Inflammatory macrophage treated with lipopolysaccharide for 4 hours (primary cell): ENCODE results near the gene MTHFD1L.

Experiments
- DNase-seq: peaks from one replicate; pipeline ENCODE4 v3.0.0-alpha.2; 2020

The MTHFD1L gene

GRCh38 chr6:150994026-150994425 is 128.5 kb downstream of the MTHFD1L start:
- no peak for DNase-seq

- no peak for DNase-seq
These were observed 131.5 kb downstream of the MTHFD1L start for GRCh38 chr6:150996968-150997367.

DNA sequence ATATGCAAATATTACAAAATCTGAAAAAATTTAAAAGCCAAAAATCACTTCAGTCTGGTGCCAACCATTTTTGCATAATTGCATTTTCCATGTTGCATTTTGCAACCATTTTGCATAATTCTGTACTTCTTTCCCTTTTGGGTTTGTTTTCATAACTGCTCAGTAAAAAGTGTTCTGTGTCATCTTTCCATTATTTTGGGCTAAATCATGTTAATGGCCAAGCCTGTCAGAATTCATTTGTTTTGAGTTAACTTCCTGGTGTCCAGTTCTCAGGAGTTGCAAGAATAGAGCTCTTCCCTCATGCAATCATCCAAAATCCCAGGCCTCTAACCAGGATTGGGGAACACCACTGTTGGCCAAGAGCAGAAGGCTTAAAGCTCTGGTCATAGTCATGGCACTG is 133.6 kb downstream of the MTHFD1L start:
- peak; percentile 58 for DNase-seq

GRCh38 chr6:150999576-150999975 is 134.1 kb downstream of the MTHFD1L start:
- no peak for DNase-seq

DNA sequence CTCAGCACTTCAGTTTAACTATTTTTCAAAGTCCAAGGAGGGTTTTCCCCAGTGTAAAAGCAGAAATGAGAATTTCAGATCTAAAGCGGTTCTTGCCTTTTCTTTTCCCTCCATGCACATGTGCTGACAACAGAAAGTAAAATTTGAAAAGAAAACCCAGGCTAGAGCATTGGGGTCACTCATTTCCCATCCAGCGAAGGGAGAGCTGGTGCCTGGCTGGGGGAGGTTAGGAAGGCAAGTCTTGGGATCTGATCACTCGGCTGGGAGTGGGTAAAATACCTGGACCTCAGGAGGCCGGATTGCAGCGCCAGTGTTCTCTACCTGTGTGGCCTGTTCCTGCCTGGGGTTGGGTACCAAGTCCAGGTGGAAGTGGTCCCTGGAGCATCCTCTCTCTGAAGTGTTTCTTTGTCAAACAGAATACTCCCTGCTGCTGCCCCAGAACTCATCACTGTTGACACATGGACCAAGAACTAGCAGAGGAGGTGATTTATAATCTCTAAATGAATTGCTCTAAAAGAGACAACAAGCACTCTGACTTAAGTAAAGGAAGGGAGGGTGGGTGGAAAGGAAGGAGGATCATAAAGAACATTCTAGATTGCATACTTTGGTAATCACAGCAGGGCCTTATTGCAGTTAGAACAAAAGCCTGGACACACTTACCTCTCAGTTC is 136.0 kb downstream of the MTHFD1L start:
- DNase-seq: no peak

- DNase-seq: no peak
These were observed 136.6 kb downstream of the MTHFD1L start for GRCh38 chr6:151002057-151002450.

GRCh38 chr6:151002491-151002935 is 137.0 kb downstream of the MTHFD1L start:
- DNase-seq: no peak

DNA sequence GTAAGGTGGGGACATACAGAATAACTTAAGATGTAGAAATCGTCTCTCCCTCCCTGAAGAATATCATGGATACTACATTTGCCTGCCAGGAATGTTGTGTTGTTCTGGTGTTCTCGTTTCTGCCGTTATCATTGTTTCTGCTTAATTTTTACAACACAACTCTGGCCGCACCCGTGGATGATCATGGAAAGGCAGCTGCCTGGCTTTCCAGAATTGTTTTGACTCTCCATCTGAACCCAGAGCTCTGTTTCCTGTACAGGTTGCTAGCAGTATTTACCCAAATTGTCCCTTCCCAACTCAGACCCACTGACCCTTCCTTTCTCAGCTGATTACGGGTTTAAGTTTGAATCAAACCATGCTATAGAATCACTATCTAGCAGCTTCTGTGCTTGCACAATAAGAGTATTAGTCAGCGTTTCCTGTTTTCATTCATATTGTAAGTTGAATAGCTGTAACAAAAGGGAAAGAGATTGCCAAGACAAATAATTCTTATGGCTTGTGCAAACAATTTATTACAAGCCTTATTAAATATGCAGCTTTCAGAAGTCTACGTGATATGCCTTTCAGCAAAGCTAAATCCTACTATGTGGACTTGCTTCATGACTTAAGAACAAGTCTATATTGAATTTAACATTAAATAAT is 139.0 kb downstream of the MTHFD1L start:
- peak; percentile 89 for DNase-seq

DNA sequence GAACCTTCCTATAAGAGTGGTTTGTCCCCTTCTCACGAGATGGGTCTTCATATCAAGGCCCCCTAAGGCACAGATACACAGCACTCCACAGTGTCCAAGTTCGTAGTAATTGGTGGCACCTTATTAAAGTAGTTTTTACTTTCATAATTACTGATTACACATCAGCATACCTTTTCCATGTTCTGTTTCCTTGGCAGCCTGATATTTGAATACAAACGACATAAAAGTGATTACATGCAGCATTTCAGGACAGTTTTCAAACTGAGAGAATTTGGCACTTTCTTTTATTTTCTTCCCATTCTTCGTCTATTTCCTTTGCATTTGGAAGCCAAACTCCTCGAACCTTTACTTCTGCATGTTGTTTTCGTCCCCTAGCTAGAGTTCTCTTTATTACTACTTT is 139.7 kb downstream of the MTHFD1L start:
- no peak for DNase-seq

- DNase-seq: no peak
These were observed 140.6 kb downstream of the MTHFD1L start for GRCh38 chr6:151005896-151006632.

GRCh38 chr6:151007076-151007475 is 141.6 kb downstream of the MTHFD1L start:
- DNase-seq: no peak

DNA sequence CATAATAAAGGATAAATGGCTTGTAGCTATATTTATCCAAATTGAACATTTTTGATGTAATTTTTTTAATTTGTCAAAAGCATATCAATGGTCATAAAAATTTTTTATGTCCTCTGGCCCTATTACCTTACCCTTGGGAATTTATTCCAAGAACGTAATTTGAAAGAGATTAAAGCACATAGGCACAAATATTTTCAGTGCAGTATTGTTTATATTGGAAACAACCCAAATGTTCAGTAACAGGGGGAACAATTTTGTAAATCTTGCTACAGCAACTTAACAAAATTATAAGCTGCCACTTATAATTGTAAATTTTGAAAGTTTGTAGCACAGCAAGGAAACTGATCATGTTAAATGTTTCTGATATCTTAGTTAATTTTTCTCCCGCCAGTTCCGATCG is 142.4 kb downstream of the MTHFD1L start:
- DNase-seq: no peak

DNA sequence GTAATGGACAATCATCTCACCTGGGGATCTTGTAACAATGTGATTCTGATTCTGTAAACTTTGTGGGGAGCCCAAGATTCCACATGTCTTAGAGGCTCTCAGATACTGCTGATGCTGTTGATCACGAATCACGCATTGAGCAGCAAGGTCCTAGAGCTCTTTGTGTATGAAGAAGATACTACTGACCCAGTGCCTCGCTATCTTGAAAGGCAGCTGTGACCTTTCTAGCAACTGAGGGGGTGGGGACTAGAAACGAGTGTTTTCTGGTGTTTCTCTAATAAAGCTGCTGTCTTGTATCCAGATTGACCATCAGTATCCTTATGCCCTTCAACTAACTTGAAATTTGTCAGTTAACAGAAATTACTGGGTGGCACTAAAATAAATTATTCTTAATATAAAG is 142.9 kb downstream of the MTHFD1L start:
- DNase-seq: no peak

GRCh38 chr6:151009576-151009975 is 144.1 kb downstream of the MTHFD1L start:
- no peak for DNase-seq

GRCh38 chr6:151010071-151010470 is 144.6 kb downstream of the MTHFD1L start:
- DNase-seq: no peak

GRCh38 chr6:151012321-151013294 is 147.1 kb downstream of the MTHFD1L start:
- DNase-seq: no peak

DNA sequence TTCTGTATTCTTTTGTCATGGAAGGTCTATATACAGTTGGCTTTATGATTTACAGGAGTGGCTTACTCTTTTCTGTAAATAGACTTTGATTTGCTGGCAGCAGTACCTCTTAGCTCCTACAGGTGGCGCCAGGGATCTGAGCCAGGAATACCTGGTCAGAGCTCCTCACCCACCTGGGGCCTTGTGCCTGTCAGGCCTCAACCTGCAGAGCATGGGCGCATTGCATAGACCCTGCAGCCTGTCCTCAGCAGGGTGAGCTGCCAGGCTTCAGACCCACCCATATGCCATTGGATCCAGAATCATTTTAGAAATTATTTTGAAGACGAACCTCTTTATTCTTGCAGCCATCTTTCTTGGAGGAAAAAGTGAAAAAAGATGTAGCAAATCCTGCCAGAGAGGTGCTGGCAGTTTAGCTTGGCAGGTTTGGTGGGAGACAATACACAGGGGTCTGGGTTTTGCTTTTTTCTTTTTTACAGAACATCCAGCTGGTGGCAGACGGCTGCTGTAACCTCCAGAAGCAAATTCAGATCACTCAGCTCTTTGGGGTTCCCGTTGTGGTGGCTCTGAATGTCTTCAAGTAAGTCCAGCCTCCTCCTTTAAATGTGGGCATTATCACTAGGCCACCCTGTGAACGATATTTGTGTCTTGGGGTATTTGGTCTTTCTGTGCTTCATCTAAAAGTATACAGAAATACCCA is 149.1 kb downstream of the MTHFD1L start:
- peak; percentile 43 for DNase-seq

DNA sequence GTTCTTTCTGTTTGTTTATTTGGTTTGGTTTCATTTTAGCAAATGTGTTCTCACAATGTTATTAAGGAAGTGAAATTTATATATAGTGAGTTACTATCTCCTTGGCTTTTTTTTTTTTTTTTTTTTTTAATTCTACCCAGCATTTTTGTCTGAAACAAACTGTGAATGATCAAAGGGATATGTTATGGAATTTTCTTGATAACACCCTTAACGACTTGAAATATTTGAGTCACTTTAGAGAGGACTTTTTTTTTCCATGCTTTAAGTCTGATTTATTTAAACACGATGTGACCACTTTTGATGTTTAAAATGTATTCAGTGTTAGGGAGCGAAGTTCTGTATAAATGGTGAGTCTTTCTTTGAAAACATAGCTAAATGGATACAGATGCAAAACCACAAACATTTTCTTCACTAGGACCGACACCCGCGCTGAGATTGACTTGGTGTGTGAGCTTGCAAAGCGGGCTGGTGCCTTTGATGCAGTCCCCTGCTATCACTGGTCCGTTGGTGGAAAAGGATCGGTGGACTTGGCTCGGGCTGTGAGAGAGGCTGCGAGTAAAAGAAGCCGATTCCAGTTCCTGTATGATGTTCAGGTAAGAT is 149.7 kb downstream of the MTHFD1L start:
- DNase-seq: no peak

DNA sequence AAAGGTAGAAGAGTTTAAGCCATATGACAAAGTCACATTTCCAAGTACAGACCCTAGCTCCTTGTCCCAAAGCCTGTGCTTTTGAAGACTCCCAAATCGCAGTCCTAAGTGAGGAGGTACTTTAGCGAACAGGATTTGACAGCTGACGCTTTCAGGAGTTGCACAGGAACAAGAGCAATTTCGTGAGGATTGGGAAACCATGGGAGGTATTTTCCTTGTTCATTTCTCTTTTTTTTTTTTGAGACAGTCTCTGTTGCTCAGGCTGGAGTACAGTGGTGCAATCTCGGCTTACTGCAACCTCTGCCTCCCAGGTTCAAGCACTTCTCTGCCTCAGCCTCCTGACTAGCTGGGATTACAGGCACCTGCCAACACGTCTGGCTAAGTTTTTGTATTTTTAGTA is 150.6 kb downstream of the MTHFD1L start:
- DNase-seq: no peak

GRCh38 chr6:151018046-151018445 is 152.5 kb downstream of the MTHFD1L start:
- no peak for DNase-seq

- no peak for DNase-seq
These were observed 153.6 kb downstream of the MTHFD1L start for GRCh38 chr6:151018911-151019782.
